ENCODE measurements around the gene MRPL34. TPM values are rescaled to one million over a fixed set of nuclear protein-coding genes. Genes with fewer than 3 reads are reported as not detected.

Gene MRPL34
- total and polyA plus RNA-seq, 10 donors, result 37.5 to 153 (median 74.7) TPM

DNA sequence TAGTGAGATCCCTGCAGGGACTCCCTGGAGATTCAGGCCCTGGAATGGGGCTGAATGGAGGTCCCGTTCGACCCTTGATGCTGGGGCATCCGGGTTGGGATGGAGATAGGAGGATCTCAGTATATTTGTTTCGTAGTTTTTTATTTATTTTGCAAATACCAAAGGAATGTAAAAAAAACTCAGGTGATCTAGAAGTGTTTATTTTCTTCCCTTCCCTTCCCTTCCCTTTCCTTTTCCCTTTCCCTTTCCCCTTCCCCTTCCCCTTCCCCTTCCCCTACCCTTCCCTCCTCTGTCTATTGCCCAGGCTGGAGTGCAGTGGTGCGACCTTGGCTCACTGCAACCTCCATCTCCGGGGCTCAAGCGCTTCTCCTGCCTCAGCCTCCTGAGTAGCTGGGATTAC lies 36.2 kb downstream of the MRPL34 start:
- intact Hi-C loops (cut with DNase I; ENCODE audit: low total_unique reads), result no loop called here
- Histone ChIP-seq H3K27ac (no peak overlapping the region), H3K4me1 (peaks cover 9 to 41% (median 25%) of the 10 kb centered on the region in 6 donors), H3K9me3 (no peaks in the 10 kb centered on the region), H3K27me3 (replicated peaks in 1 of 7) (peaks cover 0 to 6% (median 0%) of the 10 kb centered on the region in 7 donors), H3K36me3 (peaks cover 0 to 25% (median 8%) of the 10 kb centered on the region in 6 donors), H3K4me3 (no peak overlapping the region)
- TF ChIP-seq POLR2AphosphoS5 (IDR thresholded peaks at IDR 0.05), result no peak
- TF ChIP-seq POLR2A (IDR thresholded peaks at IDR 0.05), result no peak
- no peak for TF ChIP-seq CTCF (IDR thresholded peaks at IDR 0.05 in 8 of 11, conservative IDR thresholded peaks at IDR 0.05 in 3 of 11)
- 77 to 93% (median 83%) methylated on average over 7 of the region's 7 CpGs for WGBS, 5 donors
- no peak for DNase-seq

DNA sequence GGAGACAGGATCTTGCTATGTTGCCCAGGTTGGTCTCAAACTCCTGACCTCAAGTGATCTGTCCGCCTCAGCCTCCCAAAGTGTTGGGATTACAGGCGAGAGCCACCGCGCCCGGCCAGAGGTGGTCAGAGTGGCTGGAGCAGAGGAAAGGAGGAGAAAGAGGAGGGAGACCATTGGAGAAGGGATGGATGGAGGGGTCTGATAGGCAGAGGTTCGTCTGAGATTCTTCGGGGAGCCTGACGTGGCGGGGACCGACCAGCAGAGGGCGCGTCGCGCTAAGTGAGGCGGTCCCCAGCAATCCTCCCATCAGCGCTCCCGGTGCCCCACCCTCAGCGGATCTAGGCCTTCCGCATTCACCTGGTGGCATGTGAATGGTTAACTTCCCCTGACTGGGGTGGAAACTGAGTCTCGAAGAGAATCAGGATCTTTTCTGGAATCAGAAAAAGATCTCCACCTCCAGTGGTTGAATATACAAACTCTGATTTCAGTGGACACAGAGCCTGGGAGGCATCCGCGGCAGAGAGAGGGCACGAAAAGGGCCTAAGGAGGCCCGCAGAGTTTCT lies 40.5 kb downstream of the MRPL34 start:
- peak; percentile 93 for DNase-seq
- H3K9me3 ChIP-seq, result no peaks in the 10 kb centered on the region
- intact Hi-C loops (cut with DNase I; ENCODE audit: low total_unique reads), result loop anchor here (5.0 kb wide), 1 partner anchor 41 kb away; no protein-coding TSS in a partner anchor
- peaks cover 0 to 10% (median 7%) of the 10 kb centered on the region in 6 donors for H3K36me3 ChIP-seq
- H3K4me3 ChIP-seq, result no peak overlapping the region
- peak overlapping the region in 6 of 8 donors; percentile 48 to 75 (median 64) for H3K27ac ChIP-seq
- H3K27me3 ChIP-seq (replicated peaks in 1 of 7), result peaks cover 0 to 42% (median 3%) of the 10 kb centered on the region in 7 donors
- H3K4me1 ChIP-seq, result peaks cover 9 to 52% (median 40%) of the 10 kb centered on the region in 6 donors
- 13 to 17% (median 16%) methylated on average over 24 of the region's 24 CpGs for WGBS, 5 donors
- no peak for TF ChIP-seq POLR2A (IDR thresholded peaks at IDR 0.05)
- TF ChIP-seq POLR2AphosphoS5 (IDR thresholded peaks at IDR 0.05), result peak; percentile 36 to 66 (median 61)
- peak; percentile 88 to 98 (median 95) for TF ChIP-seq CTCF (IDR thresholded peaks at IDR 0.05 in 8 of 11, conservative IDR thresholded peaks at IDR 0.05 in 3 of 11)

DNA sequence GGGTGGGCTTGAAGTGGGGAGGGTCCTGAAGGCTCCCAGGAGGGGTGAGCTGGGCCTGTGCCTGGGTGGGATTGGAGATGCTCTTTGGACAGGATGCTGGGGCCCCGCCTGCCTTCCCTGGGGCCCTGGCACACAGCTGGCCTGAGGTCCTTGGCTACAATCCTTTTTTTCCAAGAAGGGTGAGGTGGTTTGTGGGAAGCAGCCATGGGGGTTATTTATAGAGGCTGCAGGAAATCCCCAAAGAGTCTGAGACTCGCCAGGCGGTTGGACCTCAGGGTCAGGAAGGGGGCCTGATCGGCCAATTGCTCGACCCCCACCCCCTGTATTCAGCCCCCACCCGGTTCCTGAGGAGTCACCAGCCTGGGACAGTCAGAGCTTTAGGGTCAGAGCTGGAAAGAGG lies 41.7 kb downstream of the MRPL34 start:
- peaks cover 0 to 11% (median 0%) of the 10 kb centered on the region in 6 donors for H3K36me3 ChIP-seq
- peak overlapping the region; percentile 23 to 75 (median 55) for H3K27ac ChIP-seq
- no peak for DNase-seq
- no peak for TF ChIP-seq CTCF (IDR thresholded peaks at IDR 0.05 in 8 of 11, conservative IDR thresholded peaks at IDR 0.05 in 3 of 11)
- peak in 2 of 3 donors; percentile 40 to 49 for TF ChIP-seq POLR2AphosphoS5 (IDR thresholded peaks at IDR 0.05)
- no peak overlapping the region for H3K4me3 ChIP-seq
- H3K9me3 ChIP-seq, result no peaks in the 10 kb centered on the region
- H3K27me3 ChIP-seq (replicated peaks in 1 of 7), result peaks cover 0 to 52% (median 3%) of the 10 kb centered on the region in 7 donors
- intact Hi-C loops (cut with DNase I; ENCODE audit: low total_unique reads), result loop anchor here (5.0 kb wide), 1 partner anchor 40 kb away; no protein-coding TSS in a partner anchor
- H3K4me1 ChIP-seq, result peaks cover 13 to 63% (median 48%) of the 10 kb centered on the region in 6 donors
- WGBS, 5 donors, result 10 to 19% (median 13%) methylated on average over 6 of the region's 6 CpGs

- peaks cover 0 to 56% (median 3%) of the 10 kb centered on the region in 7 donors for H3K27me3 ChIP-seq (replicated peaks in 1 of 7)
- H3K36me3 ChIP-seq, result peaks cover 0 to 14% (median 0%) of the 10 kb centered on the region in 6 donors
- no peak for TF ChIP-seq CTCF (IDR thresholded peaks at IDR 0.05 in 8 of 11, conservative IDR thresholded peaks at IDR 0.05 in 3 of 11)
- TF ChIP-seq POLR2AphosphoS5 (IDR thresholded peaks at IDR 0.05), result no peak
- no peak for TF ChIP-seq POLR2A (IDR thresholded peaks at IDR 0.05)
- WGBS, 5 donors, result 42 to 70% (median 60%) methylated on average over 2 of the region's 2 CpGs
- peak overlapping the region; percentile 23 to 75 (median 55) for H3K27ac ChIP-seq
- DNase-seq, result no peak
- intact Hi-C loops (cut with DNase I; ENCODE audit: low total_unique reads), result loop anchor here (5.0 kb wide), 1 partner anchor 39 kb away; no protein-coding TSS in a partner anchor
- no peaks in the 10 kb centered on the region for H3K9me3 ChIP-seq
- peaks cover 13 to 68% (median 53%) of the 10 kb centered on the region in 6 donors for H3K4me1 ChIP-seq
- H3K4me3 ChIP-seq, result no peak overlapping the region
Observed at GRCh38 chr19:17347877-17348276, 42.2 kb downstream of the MRPL34 start.
